Stimulated activated CD8-positive, alpha-beta memory T cell treated with anti-CD3 and anti-CD28 coated beads, Interleukin-4, amount 100 ng/mL, for 48 hours (primary cell): Measurements from ENCODE around the gene SUPT16H.
"Not testable (repeated sequence)": the region's sequence is repeated elsewhere in the genome, so short reads cannot be mapped to it uniquely, and the experiment has no call there.

ENCODE experiments used
- DNase-seq: peaks from one replicate; pipeline ENCODE4 v3.0.0-alpha.2; 2020

SUPT16H gene

GRCh38 chr14:21383848-21384493 is at the start of gene SUPT16H:
Gene SUPT16H (minus strand): TSS chr14:21384019. CDS start chr14:21383927, 92 bp downstream.
- DNase-seq, result peak; percentile 96

- DNase-seq, result no peak
These were observed 47.3 kb upstream of the SUPT16H start for GRCh38 chr14:21431126-21431525.

- no peak for DNase-seq
These were observed 45.1 kb upstream of the SUPT16H start for GRCh38 chr14:21428930-21429329.

GRCh38 chr14:21426692-21427091 is 42.9 kb upstream of the SUPT16H start:
- no peak for DNase-seq

- DNase-seq, result no peak
These were observed 35.7 kb upstream of the SUPT16H start for GRCh38 chr14:21419528-21419927.

- DNase-seq, result no peak
These were observed 31.5 kb upstream of the SUPT16H start for GRCh38 chr14:21415329-21415728.

GRCh38 chr14:21414137-21414631 is 30.4 kb upstream of the SUPT16H start:
- no peak for DNase-seq

GRCh38 chr14:21408147-21408546 is 24.3 kb upstream of the SUPT16H start:
- DNase-seq, result no peak

- DNase-seq, result no peak
These were observed 22.4 kb upstream of the SUPT16H start for GRCh38 chr14:21406213-21406612.

- no peak for DNase-seq
These were observed 21.3 kb upstream of the SUPT16H start for GRCh38 chr14:21405097-21405496.

GRCh38 chr14:21399311-21399870 is 15.6 kb upstream of the SUPT16H start:
- no peak for DNase-seq

- no peak for DNase-seq
These were observed 15.1 kb upstream of the SUPT16H start for GRCh38 chr14:21398901-21399300.

GRCh38 chr14:21395450-21395849 is 11.6 kb upstream of the SUPT16H start:
- no peak for DNase-seq

- no peak for DNase-seq
These were observed 1.5 kb upstream of the SUPT16H start for GRCh38 chr14:21385188-21385904.

GRCh38 chr14:21384494-21384851 is 654 bp upstream of the SUPT16H start:
- DNase-seq, result no peak

- peak; percentile 71 for DNase-seq
These were observed 652 bp downstream of the SUPT16H start for GRCh38 chr14:21382886-21383847.

- no peak for DNase-seq
These were observed 1.7 kb downstream of the SUPT16H start for GRCh38 chr14:21382095-21382494.

- no peak for DNase-seq
These were observed 4.5 kb downstream of the SUPT16H start for GRCh38 chr14:21379338-21379737.

GRCh38 chr14:21373980-21374379 is 9.8 kb downstream of the SUPT16H start:
- DNase-seq, result no peak

GRCh38 chr14:21372814-21373213 is 11.0 kb downstream of the SUPT16H start:
- DNase-seq, result not testable (repeated sequence)

- DNase-seq, result no peak
These were observed 13.7 kb downstream of the SUPT16H start for GRCh38 chr14:21369949-21370679.

- no peak for DNase-seq
These were observed 16.2 kb downstream of the SUPT16H start for GRCh38 chr14:21367582-21368144.
